HepG2 (cell line): ENCODE measurements around the gene VPS4A. TPM values are rescaled to one million over a fixed set of nuclear protein-coding genes. Genes with fewer than 3 reads are reported as not detected.

Source experiments
- CC2D1A ChIP-seq: sonication (generic); formaldehyde crosslinking; IDR thresholded peaks from 2 replicates; pipeline ENCODE4 v1.8.1; 2023; ENCODE audit warnings: mild to moderate bottlenecking, missing genetic modification reagents
- CENPT ChIP-seq: sonication (generic); formaldehyde crosslinking; IDR thresholded peaks from 2 replicates; pipeline ENCODE4 v1.8.0; 2022; ENCODE audit warnings: low read depth, mild to moderate bottlenecking, moderate library complexity, missing genetic modification reagents
- EP300 ChIP-seq, 3 experiments: sonication (generic) in 1 of 3; formaldehyde crosslinking in 1 of 3; IDR thresholded peaks; 2 replicates each; pipeline versions ENCODE4 v1.5.1 to v1.6.1; 2011 to 2020; ENCODE audit warnings: low read depth in 2 of 3, low read length in 2 of 3, borderline replicate concordance in 1 of 3, improper control_type of control experiment in 1 of 3, mild to moderate bottlenecking in 1 of 3, missing genetic modification reagents in 1 of 3, moderate library complexity in 1 of 3
- ESRRA ChIP-seq: sonication (generic); formaldehyde crosslinking; IDR thresholded peaks from 2 replicates; pipeline ENCODE4 v1.5.1; 2020; ENCODE audit warnings: mild to moderate bottlenecking, low read depth, missing genetic modification reagents
- FOXK1 ChIP-seq: sonication (generic); formaldehyde crosslinking; IDR thresholded peaks from 2 replicates; pipeline ENCODE4 v1.4.0; 2020; ENCODE audit warnings: low read depth, missing genetic modification reagents, borderline replicate concordance
- MXI1 ChIP-seq: IDR thresholded peaks from 3 replicates; pipeline ENCODE4 v1.6.1; 2012; ENCODE audit warnings: low read depth, low read length, inconsistent platforms, borderline replicate concordance
- MZF1 ChIP-seq: sonication (generic); formaldehyde crosslinking; IDR thresholded peaks from 2 replicates; pipeline ENCODE4 v1.8.1; 2023; ENCODE audit warnings: mild to moderate bottlenecking, missing genetic modification reagents, borderline replicate concordance
- PCBP1 ChIP-seq: fragments of 200-400 bp; formaldehyde crosslinking; IDR thresholded peaks from 2 replicates; pipeline ENCODE4 v1.6.1; 2017; ENCODE audit warnings: mild to moderate bottlenecking, low read depth, low read length, borderline replicate concordance
- REPIN1 ChIP-seq: sonication (generic); formaldehyde crosslinking; IDR thresholded peaks from 2 replicates; pipeline ENCODE4 v1.8.0; 2022; ENCODE audit warnings: missing genetic modification reagents, low read depth, mild to moderate bottlenecking, borderline replicate concordance
- SNAI1 ChIP-seq: sonication (generic); formaldehyde crosslinking; IDR thresholded peaks from 2 replicates; pipeline ENCODE4 v1.5.0; 2020; ENCODE audit warnings: mild to moderate bottlenecking, missing genetic modification reagents, borderline replicate concordance
- SYNCRIP ChIP-seq: fragments of 200-400 bp; formaldehyde crosslinking; IDR thresholded peaks from 2 replicates; pipeline ENCODE4 v1.6.1; 2018; ENCODE audit warnings: mild to moderate bottlenecking, low read depth, low read length; ENCODE audit not compliant: insufficient read depth
- TCF7 ChIP-seq: sonication (generic); IDR thresholded peaks from 2 replicates; pipeline ENCODE4 v1.6.1; 2016; ENCODE audit warnings: antibody characterized with exemption, low read depth
- ZNF441 ChIP-seq: sonication (generic); formaldehyde crosslinking; IDR thresholded peaks from 2 replicates; pipeline ENCODE4 v1.7.0; 2021; ENCODE audit warnings: missing genetic modification reagents, borderline replicate concordance
- ZNF607 ChIP-seq: sonication (generic); formaldehyde crosslinking; IDR thresholded peaks from 2 replicates; pipeline ENCODE4 v1.5.1; 2020; ENCODE audit warnings: missing genetic modification reagents, mild to moderate bottlenecking, borderline replicate concordance
- ZNF629 ChIP-seq: sonication (generic); formaldehyde crosslinking; conservative IDR thresholded peaks from 2 replicates; pipeline ENCODE4 v1.5.0; 2020; ENCODE audit warnings: missing genetic modification reagents
- ZNF747 ChIP-seq: sonication (generic); formaldehyde crosslinking; IDR thresholded peaks from 2 replicates; pipeline ENCODE4 v1.8.1; 2023; ENCODE audit warnings: missing genetic modification reagents, mild to moderate bottlenecking, borderline replicate concordance
- ZNF75D ChIP-seq: sonication (generic); formaldehyde crosslinking; IDR thresholded peaks from 2 replicates; pipeline ENCODE4 v1.8.1; 2023; ENCODE audit warnings: missing genetic modification reagents, mild to moderate bottlenecking, borderline replicate concordance
- ZNF766 ChIP-seq: sonication (generic); formaldehyde crosslinking; IDR thresholded peaks from 2 replicates; pipeline ENCODE4 v1.5.0; 2020; ENCODE audit warnings: missing genetic modification reagents, borderline replicate concordance
- ZNF768 ChIP-seq: sonication (generic); formaldehyde crosslinking; IDR thresholded peaks from 2 replicates; pipeline ENCODE4 v1.4.0; 2020; ENCODE audit warnings: missing genetic modification reagents
- ZSCAN25 ChIP-seq: sonication (generic); formaldehyde crosslinking; IDR thresholded peaks from 2 replicates; pipeline ENCODE4 v1.8.0; 2022; ENCODE audit warnings: mild to moderate bottlenecking, missing genetic modification reagents
- polyA plus RNA-seq, 8 experiments: library from polyadenylated mRNA; depleted of rRNA in 3 of 8; stranded (reverse) in 7 of 8; unstranded in 1 of 8; fragments of >200 nt; fragmentation: Illumina TruSeq in 4 of 8; extraction: Trizol in 4 of 8; gene quantifications; 2 replicates each; pipeline versions ENCODE4 v1.2.1 to v1.2.3, GENCODE V29; 2011 to 2016; ENCODE audit warnings: low read depth in 4 of 8, missing spikeins in 1 of 8, mixed read lengths in 1 of 8; ENCODE audit not compliant: insufficient read depth in 1 of 8
- total RNA-seq, 5 experiments: library from RNA; depleted of rRNA; stranded (reverse); fragments of >200 nt; fragmentation: Illumina TruSeq; extraction: Trizol; gene quantifications; 2 replicates each; pipeline ENCODE4 v1.2.3, GENCODE V29; 2016; ENCODE audit warnings: low read depth in 1 of 5
- TF ChIP-seq, protein P1 (sequence below): sonication (generic); formaldehyde crosslinking; IDR thresholded peaks from 2 replicates; pipeline ENCODE4 v1.4.0; 2020; ENCODE audit warnings: missing genetic modification reagents, borderline replicate concordance
- TF ChIP-seq, protein P2 (sequence below): IDR thresholded peaks from 2 replicates; pipeline ENCODE4 v1.6.1; 2016; ENCODE audit warnings: missing biosample characterization, missing genetic modification reagents, low read depth

Gene VPS4A
- total and polyA plus RNA-seq, 2 of the 13 experiments (the other 11 are each of a cell fraction or from before 2014, with no cell fraction given), result 13.2 to 27.9 TPM

DNA sequence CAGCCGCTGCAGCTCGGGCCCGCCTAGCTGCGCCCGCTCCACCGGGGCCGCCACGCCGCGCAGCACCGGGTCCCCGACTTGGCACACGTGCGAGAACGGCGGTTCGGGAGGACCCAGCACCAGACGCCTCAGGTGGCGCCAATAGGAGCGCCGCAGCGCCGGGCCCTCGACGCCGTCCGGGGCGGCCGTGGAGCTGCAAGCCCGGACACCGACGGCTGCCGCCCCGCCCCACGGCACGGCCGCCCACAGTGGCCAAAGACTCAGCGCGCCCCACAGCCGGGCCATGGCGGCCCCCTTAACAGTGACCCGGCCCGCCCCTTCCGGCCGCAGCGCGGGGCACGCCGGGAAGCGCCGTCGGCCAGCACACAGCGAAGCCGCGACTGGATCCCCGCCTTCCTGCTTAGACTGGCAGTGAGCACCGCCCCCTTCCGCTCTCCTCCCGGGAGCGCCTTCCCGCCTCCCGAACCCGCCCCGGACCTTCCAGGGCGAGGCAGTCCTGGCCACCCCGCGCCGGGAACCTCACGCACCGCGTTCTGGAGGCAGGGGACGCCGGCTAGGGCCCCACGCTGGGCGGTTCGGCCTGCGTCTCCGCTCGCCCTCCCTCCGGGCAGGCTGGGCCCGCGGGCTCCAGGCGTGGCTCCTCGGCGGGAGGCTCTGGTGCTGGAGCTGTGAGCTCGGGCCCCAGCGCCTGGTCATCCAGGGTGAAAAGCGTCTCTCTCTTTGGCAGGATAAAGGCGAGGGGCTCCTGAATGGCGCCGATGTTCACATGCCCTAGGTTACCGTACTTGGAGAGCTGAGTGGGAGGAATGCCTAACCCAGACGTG is 19.3 kb downstream of the VPS4A start, which contains the start of gene PDF (continued):
- TF ChIP-seq ZNF607 (peak; percentile 60; the same call in 1 of the 2 replicates), SYNCRIP (no peak), ZNF629 (CRISPR knock-in tag) (no peak; the same call in 1 of the 2 replicates), FOXK1 (CRISPR knock-in tag) (peak; percentile 52; the same call in 1 of the 2 replicates), EP300 (IDR thresholded peaks at IDR 0.05; ENCODE audit: low read depth in 2 of 2, low read length in 2 of 2) (0 out of 4 replicates have a peak, but pooled peaks of 1 of the 2 experiments have one; percentile 35), EP300 (CRISPR knock-in tag; IDR thresholded peaks at IDR 0.05; ENCODE audit: borderline replicate concordance) (peak; percentile 34; the same call in 1 of the 2 replicates), ZNF768 (peak; percentile 77; the same call in 1 of the 2 replicates), ZSCAN25 (no peak), ZNF75D (CRISPR knock-in tag) (no peak), ZNF766 (CRISPR knock-in tag) (peak; percentile 89), REPIN1 (CRISPR knock-in tag) (no peak; the same call in 1 of the 2 replicates), ZNF441 (CRISPR knock-in tag) (0 out of 2 replicates have a peak, but pooled peaks have one; percentile 10), TCF7 (no peak), SNAI1 (CRISPR knock-in tag) (0 out of 2 replicates have a peak, but pooled peaks have one; percentile 57), MXI1 (peak; percentile 91; the same call in 2 of the 3 replicates), CENPT (CRISPR knock-in tag) (no peak), MZF1 (CRISPR knock-in tag) (no peak), CC2D1A (CRISPR knock-in tag) (no peak), PCBP1 (0 out of 2 replicates have a peak, but pooled peaks have one; percentile 70), ESRRA (CRISPR knock-in tag) (peak; percentile 16; the same call in 1 of the 2 replicates), ZNF747 (CRISPR knock-in tag) (peak; percentile 95; the same call in 1 of the 2 replicates)
- TF ChIP-seq, protein P1, sequence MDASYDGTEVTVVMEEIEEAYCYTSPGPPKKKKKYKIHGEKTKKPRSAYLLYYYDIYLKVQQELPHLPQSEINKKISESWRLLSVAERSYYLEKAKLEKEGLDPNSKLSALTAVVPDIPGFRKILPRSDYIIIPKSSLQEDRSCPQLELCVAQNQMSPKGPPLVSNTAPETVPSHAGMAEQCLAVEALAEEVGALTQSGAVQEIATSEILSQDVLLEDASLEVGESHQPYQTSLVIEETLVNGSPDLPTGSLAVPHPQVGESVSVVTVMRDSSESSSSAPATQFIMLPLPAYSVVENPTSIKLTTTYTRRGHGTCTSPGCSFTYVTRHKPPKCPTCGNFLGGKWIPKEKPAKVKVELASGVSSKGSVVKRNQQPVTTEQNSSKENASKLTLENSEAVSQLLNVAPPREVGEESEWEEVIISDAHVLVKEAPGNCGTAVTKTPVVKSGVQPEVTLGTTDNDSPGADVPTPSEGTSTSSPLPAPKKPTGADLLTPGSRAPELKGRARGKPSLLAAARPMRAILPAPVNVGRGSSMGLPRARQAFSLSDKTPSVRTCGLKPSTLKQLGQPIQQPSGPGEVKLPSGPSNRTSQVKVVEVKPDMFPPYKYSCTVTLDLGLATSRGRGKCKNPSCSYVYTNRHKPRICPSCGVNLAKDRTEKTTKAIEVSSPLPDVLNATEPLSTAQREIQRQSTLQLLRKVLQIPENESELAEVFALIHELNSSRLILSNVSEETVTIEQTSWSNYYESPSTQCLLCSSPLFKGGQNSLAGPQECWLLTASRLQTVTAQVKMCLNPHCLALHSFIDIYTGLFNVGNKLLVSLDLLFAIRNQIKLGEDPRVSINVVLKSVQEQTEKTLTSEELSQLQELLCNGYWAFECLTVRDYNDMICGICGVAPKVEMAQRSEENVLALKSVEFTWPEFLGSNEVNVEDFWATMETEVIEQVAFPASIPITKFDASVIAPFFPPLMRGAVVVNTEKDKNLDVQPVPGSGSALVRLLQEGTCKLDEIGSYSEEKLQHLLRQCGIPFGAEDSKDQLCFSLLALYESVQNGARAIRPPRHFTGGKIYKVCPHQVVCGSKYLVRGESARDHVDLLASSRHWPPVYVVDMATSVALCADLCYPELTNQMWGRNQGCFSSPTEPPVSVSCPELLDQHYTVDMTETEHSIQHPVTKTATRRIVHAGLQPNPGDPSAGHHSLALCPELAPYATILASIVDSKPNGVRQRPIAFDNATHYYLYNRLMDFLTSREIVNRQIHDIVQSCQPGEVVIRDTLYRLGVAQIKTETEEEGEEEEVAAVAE (CRISPR knock-in tag), result no peak; the same call in 1 of the 2 replicates
- TF ChIP-seq, protein P2, sequence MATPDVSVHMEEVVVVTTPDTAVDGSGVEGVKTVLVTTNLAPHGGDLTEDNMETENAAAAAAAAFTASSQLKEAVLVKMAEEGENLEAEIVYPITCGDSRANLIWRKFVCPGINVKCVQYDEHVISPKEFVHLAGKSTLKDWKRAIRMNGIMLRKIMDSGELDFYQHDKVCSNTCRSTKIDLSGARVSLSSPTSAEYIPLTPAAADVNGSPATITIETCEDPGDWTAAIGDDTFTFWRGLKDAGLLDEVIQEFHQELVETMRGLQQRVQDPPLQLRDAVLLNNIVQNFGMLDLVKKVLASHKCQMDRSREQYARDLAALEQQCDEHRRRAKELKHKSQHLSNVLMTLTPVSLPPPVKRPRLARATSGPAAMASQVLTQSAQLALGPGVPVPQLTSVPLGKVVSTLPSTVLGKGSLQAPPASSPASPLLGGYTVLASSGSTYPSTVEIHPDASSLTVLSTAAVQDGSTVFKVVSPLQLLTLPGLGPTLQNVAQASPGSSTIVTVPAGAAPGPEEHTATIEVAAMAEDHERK (CRISPR knock-in tag), result 0 out of 2 replicates have a peak, but pooled peaks have one; percentile 32
